AG04449 (cell line): ENCODE results near the gene STRN3.

ENCODE experiments used
- CTCF ChIA-PET: fragments of 350-600 bp; formaldehyde crosslinking; extraction: SDS; loops from one replicate; lab custom pipeline; 2021; ENCODE audit warnings: antibody characterized with exemption; lab: Yijun Ruan, JAX
- POLR2A ChIA-PET: fragments of 400-600, 350-600 bp; formaldehyde crosslinking; extraction: SDS; loops from one replicate; lab custom pipeline; 2020; ENCODE audit warnings: antibody characterized with exemption, inconsistent platforms; lab: Yijun Ruan, JAX
- DNase-seq: peaks from one replicate; pipeline ENCODE4 v3.0.0-alpha.2; 2010; ENCODE audit warnings: low read depth, low spot score
- H3K4me3 ChIP-seq: 2 replicates; pipeline ENCODE4 v1.5.1; 2011; ENCODE audit warnings: low read depth, mild to moderate bottlenecking, control low read depth, low read length
- CTCF ChIP-seq: IDR thresholded peaks from one replicate; pipeline ENCODE4 v1.5.1; 2011; ENCODE audit warnings: mild to moderate bottlenecking, moderate library complexity, low read length, control low read depth, inconsistent platforms; ENCODE audit not compliant: insufficient read depth; ENCODE audit errors: missing control alignments

STRN3 gene

GRCh38 chr14:31026450-31027235 lies 464 bp upstream of the STRN3 start:
- DNase-seq, result peak; percentile 77
- TF ChIP-seq CTCF, result no peak
- POLR2A ChIA-PET, result interaction anchor here (0.6 to 1.8 kb wide), 10 partner anchors 9 to 394 kb away, joined by 3 to 7 read pairs (median 3); partner anchors contain the start of gene HEATR5A
- peak overlapping the region; percentile 96 for H3K4me3 ChIP-seq
- CTCF ChIA-PET, result interaction anchor here (1.1 to 1.5 kb wide), 2 partner anchors 33 to 46 kb away, joined by 3 to 4 read pairs; no protein-coding TSS in a partner anchor

- TF ChIP-seq CTCF, result no peak
- H3K4me3 ChIP-seq, result peak within 1 kb of the TSS; percentile 96
- CTCF ChIA-PET, result interaction anchor here (0.8 to 1.5 kb wide), 2 partner anchors 12 to 34 kb away, joined by 3 read pairs; no protein-coding TSS in a partner anchor
- POLR2A ChIA-PET, result interaction anchor here (0.6 to 0.8 kb wide), 2 partner anchors 18 to 81 kb away, joined by 3 read pairs; no protein-coding TSS in a partner anchor
- no peak for DNase-seq
Observed at GRCh38 chr14:31025367-31026076, 657 bp downstream of the STRN3 start, which contains the start of gene AP4S1. Gene AP4S1, plus strand, starts transcription at chr14:31025649. Its CDS starts 40,548 bp downstream, at chr14:31066197.

- CTCF ChIA-PET, result interaction anchor here (0.8 kb wide), 1 partner anchor 13 kb away, joined by 3 read pairs; no protein-coding TSS in a partner anchor
- POLR2A ChIA-PET, result interaction anchor here (0.6 kb wide), 1 partner anchor 80 kb away, joined by 3 read pairs; no protein-coding TSS in a partner anchor
- H3K4me3 ChIP-seq, result peak overlapping the region; percentile 96
Observed at GRCh38 chr14:31024577-31025366, 1.4 kb downstream of the STRN3 start.

GRCh38 chr14:31024010-31024480 lies 2.1 kb downstream of the STRN3 start:
- TF ChIP-seq CTCF, result no peak
- POLR2A ChIA-PET, result no interaction called here
- CTCF ChIA-PET, result interaction anchor here (1.0 to 1.7 kb wide), 2 partner anchors 13 to 67 kb away, joined by 3 to 4 read pairs; no protein-coding TSS in a partner anchor
- peak overlapping the region; percentile 96 for H3K4me3 ChIP-seq
- no peak for DNase-seq

More at GRCh38 chr14:31024577-31025366, 1.4 kb downstream of the STRN3 start:
- no peak for DNase-seq
- no peak for TF ChIP-seq CTCF

GRCh38 chr14:31022386-31022785 lies 3.8 kb downstream of the STRN3 start:
- no peak overlapping the region for H3K4me3 ChIP-seq
- no peak for DNase-seq
- ChIA-PET CTCF (interaction anchor here (1.1 to 1.5 kb wide), 2 partner anchors 10 to 60 kb away, joined by 6 read pairs; no protein-coding TSS in a partner anchor), POLR2A (no interaction called here)
- no peak for TF ChIP-seq CTCF
